ENCODE results near the gene UBE3C.

The UBE3C gene

DNA sequence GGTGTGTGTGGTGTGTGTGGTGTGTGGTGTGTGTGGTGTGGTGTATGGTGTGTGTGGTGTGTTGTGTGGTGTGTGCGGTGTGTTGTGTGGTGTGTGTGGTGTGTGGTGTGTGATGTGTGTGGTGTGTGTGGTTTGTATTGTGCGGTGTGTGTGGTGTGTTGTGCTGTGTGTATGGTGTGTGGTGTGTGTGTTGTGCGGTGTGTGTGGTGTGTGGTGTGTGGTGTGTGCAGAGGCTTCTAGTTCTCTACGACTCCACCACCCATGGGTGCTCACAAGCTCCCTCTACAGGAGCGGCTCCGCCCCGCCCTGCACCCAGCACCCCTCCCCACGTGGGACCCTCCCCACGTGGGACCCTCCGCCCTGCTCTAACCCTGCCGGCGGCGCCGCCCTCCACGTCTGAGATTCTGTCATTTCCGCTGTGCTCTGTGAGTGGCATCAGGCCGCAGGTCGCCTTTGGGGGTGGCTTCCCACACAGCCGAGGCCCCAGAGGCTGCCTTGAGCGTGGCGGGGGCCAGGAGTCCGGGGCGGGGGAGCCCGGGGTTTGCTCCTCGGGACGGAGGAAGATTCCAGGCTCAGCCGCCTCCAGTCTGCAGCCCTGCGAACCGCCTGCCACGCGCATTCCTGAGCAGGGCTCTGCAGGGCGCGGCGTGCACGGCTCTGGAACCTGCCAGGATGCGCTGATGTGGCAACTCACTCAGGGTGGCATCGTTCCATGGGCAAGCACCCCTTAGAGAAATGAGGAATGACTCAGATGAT lies 161.1 kb downstream of the UBE3C start:
- no peak for DNase-seq

- no peak for DNase-seq
Measured at GRCh38 chr7:157300369-157300825, 161.7 kb downstream of the UBE3C start.

- DNase-seq, result no peak
Measured at GRCh38 chr7:157301610-157302120, 162.9 kb downstream of the UBE3C start.

DNA sequence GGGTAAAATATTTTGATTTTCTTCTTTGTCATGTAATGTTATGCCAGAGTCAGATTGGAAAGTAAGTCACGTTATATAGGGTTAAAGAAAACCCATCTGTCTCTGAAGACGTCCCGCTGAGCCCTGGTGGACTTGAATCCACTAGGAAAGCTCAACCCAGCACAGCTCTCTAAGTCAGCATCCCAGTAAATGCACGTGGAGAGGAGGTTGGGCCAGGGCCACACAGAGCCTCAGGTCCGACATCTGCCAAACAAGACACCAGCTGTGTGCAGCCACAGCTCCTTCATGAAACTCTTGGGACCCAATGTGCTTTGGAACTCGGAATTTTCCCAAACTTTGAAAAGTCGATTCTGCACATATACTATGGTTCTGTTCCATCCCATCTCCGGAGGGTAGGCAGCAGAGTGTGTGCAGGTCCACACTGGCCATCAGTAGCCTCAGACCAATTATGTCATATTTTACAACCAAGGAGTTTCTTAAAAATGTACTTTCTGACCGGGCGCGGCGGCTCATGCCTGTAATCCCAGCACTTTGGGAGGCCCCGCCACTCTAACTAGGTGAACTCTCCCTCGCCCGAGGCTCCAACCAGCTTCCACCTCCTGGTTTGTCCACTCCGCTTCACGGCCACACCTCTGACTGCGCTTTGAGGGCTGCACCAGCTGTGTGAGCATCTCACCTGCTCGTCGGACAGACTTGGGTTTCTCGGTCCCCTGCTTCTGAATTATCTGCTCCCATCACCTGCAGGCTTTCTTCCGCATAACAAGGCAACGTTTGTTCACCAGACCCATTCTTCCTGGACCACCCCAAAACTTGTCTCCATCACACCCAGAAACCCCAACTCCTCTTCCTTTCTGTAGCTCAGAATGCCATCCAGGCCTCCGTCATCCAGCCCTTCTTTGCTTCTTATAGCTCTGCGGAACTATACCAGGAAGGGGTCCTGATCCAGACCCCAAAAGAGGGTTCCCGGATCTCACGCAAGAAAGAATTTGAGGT lies 168.4 kb downstream of the UBE3C start:
- no peak for DNase-seq

DNA sequence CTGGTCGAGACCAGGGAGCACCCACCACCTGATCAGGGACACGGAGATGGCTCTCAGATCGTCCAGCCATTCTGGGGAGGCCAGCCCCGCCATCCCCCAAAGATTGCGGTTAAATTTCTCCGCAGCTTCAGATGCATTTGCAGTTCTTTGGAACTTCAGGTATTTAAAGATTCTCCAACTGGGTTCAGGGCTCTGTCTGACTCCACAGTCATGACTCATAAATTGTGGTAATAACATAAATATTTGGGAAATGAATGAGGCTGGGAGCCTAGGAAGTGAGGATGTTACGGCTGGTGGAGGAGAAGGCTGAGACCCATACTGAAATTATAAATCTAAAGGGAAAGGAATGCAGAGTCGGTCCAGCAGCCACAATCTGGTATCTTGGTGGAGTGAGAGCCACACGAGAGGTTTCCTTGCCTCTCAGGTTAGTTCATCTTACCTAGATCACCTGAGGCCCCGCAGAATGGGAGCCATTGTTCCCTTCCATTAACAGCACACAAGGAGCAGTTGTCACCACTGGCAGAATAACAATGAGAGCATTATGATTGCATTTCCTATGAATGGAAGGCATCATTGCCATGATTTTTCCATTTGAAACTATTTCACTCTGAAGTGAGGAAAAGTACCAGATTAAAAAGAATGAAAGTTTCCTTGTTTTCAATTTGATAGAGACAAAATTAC lies 171.4 kb downstream of the UBE3C start:
- DNase-seq, result no peak

GRCh38 chr7:157310676-157311185 lies 172.0 kb downstream of the UBE3C start:
- DNase-seq, result no peak

GRCh38 chr7:157312941-157313340 lies 174.2 kb downstream of the UBE3C start:
- DNase-seq, result no peak

DNA sequence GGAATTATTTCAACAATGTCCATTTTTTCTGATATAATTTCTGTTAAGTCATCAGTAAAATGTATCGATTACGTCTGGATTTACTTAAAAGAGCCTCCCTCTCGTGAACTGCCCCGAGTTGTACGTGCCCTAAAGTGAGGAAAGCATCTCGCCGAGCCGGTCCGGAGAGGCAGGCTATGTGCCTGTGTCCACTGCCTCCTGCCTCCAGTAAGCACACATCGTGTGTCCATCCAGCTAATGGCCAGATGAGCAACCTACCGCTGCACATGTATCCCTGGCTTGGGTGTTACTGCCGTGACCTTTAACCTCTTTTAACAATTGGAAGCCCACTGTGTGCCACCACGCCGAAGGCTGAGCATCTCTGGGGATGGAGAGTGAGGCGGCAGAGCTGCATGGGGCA lies 174.9 kb downstream of the UBE3C start:
- no peak for DNase-seq

GRCh38 chr7:157318015-157318706 lies 179.4 kb downstream of the UBE3C start:
- DNase-seq, result no peak

Measured in NCI-H510A (cell line).